Measurements from ENCODE around the gene SLC12A7.

- TF ChIP-seq POLR2A (IDR thresholded peaks at IDR 0.05) (no peak), CTCF (IDR thresholded peaks at IDR 0.05) (no peak)
These were observed 59.0 kb downstream of the SLC12A7 start for GRCh38 chr5:1052641-1053390.

Measured in testis (tissue), 2 donors.